ENCODE data around the gene HIVEP2. TPM values are rescaled to one million over a fixed set of nuclear protein-coding genes. Genes with fewer than 3 reads are reported as not detected.

Gene HIVEP2
- total RNA-seq, 1 donor from 2014 or later: 26.6 TPM

DNA sequence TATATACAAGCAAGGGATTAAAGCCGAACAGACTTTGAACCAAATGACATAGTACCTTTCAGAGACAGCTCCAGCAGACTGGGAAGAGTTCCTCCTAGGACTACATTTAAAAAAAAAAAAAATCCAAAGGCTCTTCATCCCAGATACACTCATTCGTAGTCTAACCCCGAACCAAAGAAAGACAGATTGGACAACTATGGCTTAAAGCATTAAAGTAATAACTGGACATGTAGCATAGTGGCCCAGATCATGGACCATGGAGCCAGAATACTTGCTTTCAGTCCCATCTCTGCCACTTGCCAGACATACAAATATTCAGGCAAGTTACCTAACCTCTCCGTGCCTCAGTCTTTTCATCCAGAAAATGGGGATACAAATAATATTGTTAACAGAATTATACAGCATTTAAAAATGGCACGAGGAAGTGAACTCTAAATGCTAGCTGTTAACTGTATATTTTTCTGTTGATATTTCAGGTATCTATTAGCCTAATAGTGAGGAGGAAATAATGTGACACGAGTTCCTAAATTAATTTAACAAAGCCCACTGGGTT lies 123.7 kb downstream of the HIVEP2 start:
- DNase-seq (ENCODE audit: low read depth): no peak

DNA sequence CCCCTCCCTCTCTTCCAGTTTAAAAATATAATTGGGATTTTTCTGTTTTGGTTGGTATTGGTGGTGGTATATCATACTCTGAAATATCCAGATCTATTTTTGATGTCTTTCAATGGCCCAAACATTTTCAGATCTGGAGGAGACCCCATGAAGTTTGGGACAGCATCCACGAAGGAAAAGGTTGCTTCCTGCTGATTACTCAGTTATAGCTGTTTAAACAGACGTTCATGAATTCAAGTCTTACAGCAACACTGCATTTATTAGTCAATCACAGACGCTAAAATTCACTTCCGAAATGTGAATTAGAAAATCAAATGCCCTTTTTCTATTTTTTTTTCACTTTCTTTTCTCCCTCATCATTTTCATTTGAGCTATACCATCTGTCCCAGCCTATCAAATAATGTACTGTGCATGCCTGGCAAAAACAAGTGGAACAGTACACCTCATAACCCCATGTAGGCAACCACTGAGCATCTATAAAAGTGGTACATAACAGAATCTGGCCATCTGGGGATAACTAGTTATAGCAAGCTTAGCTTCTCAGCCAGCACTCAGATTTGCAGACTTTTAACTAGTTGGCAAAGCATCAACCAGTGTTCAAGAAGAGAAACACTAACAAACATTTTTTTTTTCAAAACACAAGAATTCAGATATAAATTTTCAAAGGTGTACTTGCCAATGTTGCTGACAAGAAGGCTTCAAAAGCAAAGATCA lies 124.5 kb downstream of the HIVEP2 start:
- no peak for DNase-seq (ENCODE audit: low read depth)

DNA sequence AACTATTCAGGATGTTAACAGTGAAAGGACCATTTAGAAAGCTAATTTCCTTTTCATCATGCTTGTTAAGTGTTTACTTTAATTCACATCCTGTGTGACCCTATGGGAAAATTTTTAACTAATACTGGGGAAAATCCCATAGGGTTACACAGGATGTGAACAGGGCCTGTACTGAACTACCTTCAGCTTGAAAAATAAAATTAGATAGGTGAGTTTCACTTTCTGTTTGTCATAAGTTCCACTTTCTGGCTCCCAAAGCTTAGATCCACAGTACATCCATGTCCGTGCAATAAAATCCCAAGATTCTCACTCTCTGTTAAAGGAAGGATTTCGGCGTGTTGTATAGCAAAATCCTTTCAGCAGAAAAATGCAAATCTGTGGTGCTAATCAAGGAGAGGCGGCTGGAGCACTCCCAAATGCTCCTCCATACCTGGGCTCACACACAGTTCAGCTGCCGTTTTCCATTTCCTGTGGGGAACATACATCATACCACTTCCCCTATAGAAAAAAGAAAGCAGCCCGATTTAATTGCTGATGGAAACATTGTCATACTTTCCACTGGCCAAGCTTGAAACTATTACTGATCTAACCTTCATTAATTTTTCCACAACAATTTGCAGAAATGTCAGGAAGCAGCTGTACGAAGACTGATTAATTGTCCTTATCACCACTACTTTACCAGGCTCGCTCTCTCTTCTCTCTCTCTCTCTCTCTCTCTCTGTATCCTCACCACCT lies 125.2 kb downstream of the HIVEP2 start:
- DNase-seq (ENCODE audit: low read depth): peak; percentile 90

GRCh38 chr6:142816486-142816885 lies 128.5 kb downstream of the HIVEP2 start:
- no peak for DNase-seq (ENCODE audit: low read depth)

DNA sequence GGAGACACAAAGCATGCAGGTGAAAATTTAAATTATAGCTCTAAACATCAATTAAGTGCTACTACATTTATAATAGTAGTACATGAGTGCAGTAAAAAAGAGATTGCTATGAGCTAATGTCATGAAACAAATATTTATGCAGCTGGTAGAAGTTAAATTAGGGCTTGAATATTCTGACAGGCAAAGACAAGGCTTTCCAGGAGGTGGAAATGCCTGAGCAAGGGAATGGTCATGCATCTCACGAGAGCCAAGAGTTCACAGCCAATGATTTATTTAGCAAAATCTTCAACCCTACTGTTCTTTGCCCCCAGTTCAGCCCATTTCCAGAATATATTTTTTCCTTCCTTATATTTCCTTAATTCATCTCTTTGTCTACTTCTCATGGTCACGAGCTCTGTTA lies 128.9 kb downstream of the HIVEP2 start:
- DNase-seq (ENCODE audit: low read depth): no peak

DNA sequence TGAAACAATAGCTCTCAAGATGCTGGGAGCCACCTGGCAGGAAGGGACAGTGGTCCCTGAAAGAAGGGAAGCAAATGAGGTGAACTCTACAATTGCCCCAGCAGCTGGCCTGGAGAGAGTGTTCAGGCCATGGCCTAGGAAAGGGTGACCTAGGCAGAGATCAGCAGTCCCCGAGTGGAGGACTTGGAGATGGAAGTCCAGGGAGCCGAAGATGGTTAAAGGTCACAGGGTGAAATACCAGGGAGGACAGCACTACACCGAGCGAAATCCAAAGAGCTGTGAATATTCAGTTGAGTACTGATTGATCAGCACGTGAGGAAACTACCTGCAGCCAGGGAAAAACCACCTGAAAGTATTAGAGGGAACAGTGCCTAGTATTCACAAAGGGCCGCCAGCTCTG lies 133.1 kb downstream of the HIVEP2 start:
- DNase-seq (ENCODE audit: low read depth): no peak

GRCh38 chr6:142810952-142811514 lies 133.9 kb downstream of the HIVEP2 start:
- DNase-seq (ENCODE audit: low read depth): no peak

DNA sequence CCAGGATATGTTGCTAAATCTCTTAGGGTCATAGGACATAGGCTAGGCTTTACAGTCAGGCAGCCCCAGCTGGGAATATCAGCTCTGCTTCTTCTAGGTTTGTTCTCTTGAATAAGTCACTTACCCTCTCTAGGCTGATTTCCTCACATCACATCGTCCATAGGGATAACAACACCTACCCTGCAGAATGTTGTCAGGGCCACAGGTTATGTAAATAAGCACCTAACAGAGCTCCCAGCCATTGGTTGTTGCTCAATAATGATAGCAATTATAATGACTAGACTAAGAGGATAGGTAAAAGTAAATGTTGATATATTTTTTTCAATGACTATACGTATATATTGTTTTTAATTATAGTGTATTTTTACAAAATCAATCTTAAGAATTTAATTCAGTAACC lies 135.0 kb downstream of the HIVEP2 start:
- DNase-seq (ENCODE audit: low read depth): no peak

DNA sequence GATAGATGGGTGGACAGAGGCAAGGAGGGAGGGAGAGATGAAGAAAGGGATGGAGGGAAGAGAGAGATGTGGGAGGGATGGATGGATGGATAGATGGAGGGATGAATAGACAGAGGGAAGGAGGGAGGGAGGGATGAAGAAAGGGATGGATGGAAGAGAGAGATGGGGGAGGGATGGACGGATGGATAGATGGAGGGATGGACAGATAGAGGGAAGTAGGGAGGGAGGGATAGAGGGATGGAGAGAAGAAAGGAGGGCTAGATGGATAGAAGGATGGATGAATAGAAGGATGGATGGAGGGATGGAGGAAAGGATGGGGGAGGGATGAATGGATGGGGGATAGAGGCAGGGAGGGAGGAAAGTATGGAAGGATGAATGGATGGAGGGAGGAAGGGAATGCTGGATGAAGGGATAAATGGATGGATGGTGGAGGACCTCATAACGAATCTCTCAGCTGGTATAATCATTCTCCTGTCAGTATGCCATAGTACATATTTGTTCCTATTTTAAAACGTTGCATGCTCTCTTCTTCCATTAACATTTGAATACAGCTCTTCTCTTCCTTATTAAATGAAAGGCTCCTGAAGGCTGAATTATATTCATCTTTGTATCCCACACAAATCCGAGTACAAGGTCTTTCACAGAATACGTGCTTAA lies 136.4 kb downstream of the HIVEP2 start:
- DNase-seq (ENCODE audit: low read depth): no peak

DNA sequence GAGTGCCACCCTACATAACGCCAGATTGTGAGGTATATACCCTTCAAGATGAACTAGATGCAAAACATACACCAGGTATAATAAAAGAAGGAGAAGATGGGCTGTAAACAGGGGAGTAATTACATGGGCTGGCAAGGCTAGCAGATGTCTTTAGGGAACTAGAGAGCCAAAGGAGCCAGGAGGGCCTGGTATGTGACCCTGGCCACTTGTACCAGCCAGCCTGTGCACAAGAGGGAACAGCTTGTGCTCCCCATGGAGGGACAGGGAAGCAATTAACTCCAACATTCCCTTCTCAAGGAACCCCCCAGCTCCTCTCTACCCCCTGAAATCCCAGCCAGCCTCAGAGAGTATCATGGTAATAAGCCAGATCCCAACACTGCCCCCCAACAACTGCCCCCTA lies 139.9 kb downstream of the HIVEP2 start:
- no peak for DNase-seq (ENCODE audit: low read depth)

GRCh38 chr6:142804490-142804889 lies 140.5 kb downstream of the HIVEP2 start:
- DNase-seq (ENCODE audit: low read depth): peak; percentile 73

DNA sequence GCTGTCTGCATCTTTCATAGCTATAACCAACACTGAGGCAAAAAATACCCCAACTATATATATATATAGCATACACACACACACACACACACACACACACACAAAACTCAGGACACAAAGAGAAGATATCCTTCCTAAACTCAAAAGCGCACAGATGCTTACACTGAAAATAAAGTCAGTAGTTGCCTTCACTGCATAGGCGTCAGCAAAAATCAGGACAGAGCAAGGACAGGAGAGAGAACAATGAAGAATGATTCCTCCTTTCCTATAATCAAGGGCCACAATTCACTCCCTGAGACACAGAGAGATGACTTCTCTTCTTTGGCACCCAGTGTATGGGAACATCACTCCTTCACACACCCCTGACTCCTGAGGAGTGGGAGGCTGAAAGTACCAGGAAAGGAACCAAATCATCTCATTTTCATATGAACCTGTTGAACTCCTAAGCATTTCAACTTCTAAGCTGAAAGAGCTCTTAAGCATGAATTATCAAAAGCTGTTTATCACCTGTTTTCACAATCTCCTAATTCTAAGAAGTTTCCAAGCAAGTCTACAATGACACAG lies 141.4 kb downstream of the HIVEP2 start:
- DNase-seq (ENCODE audit: low read depth): no peak

GRCh38 chr6:142803032-142803431 lies 141.9 kb downstream of the HIVEP2 start:
- DNase-seq (ENCODE audit: low read depth): peak; percentile 57

GRCh38 chr6:142802124-142802523 lies 142.9 kb downstream of the HIVEP2 start:
- peak; percentile 98 for DNase-seq (ENCODE audit: low read depth)

DNA sequence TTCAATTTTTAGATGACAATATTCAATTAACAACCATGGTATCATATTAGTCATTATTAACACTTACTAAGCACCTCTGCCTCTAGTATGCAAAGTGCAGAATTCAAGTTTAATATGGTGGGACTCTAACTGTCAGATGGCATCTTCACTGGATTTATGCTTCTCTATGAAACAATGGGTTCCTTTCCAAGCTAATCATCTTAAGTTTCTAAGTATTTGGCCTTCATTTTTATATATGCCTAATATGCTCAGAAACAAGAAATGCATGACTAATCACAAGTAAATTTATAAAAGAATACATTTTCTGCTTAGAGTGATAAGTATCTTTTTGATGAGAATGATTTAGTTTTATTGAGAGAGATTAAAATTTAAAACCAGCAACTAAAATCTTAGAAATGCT lies 144.7 kb downstream of the HIVEP2 start:
- no peak for DNase-seq (ENCODE audit: low read depth)

DNA sequence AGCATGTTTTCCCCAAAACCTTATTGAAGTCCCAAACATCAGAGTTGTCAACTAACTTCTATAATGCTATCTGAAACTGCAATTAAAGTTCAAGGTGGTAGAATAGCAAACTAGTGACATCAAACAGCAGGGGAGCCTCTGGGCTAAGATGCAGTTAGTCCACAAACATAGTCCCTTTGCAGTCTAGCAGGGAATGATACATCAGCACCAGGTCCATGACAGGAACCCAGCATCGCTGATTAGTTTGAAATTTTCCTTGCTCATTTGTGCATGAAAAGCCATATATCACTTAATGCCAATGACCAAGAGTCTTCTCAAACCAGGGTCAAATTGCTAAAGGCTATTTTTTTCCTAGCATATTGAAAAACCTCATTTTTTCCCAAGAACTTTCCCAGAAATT lies 145.3 kb downstream of the HIVEP2 start:
- no peak for DNase-seq (ENCODE audit: low read depth)

DNA sequence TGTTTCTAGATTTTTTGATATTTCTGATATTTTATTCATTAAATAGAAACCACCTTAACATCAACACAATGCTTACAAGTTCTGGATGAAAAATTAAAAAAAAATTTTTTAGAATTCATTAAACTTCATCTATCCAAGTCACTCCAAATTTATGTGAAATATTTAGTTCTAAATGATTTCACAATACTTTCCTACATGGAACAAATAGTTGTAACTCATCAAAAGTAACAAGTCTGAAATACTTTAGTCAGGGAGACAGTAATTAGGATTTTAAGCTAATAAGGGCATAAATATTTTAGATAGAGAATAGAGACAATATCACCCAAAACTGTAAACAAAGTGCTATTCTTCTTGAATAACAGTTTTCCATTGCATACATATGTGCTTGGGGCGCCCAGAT lies 147.8 kb downstream of the HIVEP2 start:
- DNase-seq (ENCODE audit: low read depth): no peak

DNA sequence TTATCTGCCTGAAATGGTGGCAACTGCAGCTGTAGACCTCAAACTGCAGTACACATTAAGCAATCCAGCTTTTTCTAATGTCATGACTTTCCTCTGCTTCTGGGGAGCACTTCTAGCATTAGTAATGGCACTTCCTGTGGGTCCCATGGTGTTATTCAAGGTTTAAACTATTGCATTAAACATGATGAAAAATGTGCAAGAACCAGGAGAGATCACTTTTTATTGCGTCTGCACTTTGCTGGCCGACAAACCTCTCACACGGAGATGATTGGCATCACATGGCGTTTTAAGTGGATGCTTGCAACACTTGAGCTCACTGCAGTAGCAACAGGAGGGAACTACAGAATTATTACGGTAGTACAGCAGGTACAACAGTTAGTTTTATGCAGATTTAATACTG lies 148.4 kb downstream of the HIVEP2 start:
- DNase-seq (ENCODE audit: low read depth): peak; percentile 78

DNA sequence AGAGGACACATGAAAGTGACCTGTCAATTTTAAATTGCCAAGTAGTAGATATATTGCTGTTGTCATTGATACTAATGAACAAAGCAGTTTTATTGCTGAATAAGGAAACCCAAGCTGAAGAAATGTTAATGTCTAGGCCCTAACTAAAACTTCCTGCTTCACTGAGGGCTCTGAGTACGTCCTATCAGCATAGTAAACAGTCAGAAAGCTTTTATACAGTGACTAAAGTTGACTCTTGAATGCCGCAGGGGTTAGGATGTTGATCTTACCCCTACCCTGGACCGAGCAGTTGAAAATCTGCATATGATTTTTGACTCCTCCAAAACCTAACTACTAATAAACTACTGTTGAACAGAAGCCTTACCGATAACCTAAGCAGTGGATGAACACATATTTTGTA lies 149.0 kb downstream of the HIVEP2 start:
- no peak for DNase-seq (ENCODE audit: low read depth)

DNA sequence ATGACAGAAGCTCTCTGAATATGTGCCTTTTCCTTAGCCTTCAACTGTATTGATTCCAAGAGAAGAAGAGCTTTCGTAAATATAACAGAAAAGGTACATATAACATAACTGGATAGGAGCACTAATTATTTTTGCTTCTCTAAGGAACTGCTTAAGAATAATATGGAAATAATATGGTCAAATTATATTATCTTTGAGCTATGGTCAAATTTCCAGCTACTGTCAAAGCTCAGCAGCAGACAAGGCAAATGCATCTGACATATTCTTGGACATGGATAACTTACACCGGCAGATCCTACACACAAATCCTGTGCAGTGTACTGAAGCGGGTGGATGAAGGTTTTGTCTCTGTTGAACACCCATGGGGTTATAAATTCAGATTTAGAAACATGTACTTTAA lies 150.6 kb downstream of the HIVEP2 start:
- no peak for DNase-seq (ENCODE audit: low read depth)

GRCh38 chr6:142790257-142790656 lies 154.7 kb downstream of the HIVEP2 start:
- no peak for DNase-seq (ENCODE audit: low read depth)

- no peak for DNase-seq (ENCODE audit: low read depth)
Measured at GRCh38 chr6:142787422-142787821, 157.6 kb downstream of the HIVEP2 start.

All from renal cortical epithelial cell (primary cell).